ENCODE measurements around the gene HOXA10. TPM values are rescaled to one million over a fixed set of nuclear protein-coding genes. Genes with fewer than 3 reads are reported as not detected.

HOXA10 gene
- total RNA-seq, 1 donor from 2014 or later: 0.12 TPM

- no peaks in the 10 kb centered on the region for H3K9me3 Mint-ChIP-seq (ENCODE audit: low read depth)
- DNase-seq (ENCODE audit: low spot score): no peak
- H3K4me1 Mint-ChIP-seq (ENCODE audit: low read depth): peaks cover 14% of the 10 kb centered on the region
- H3K27me3 Mint-ChIP-seq (ENCODE audit: low read depth): peaks cover 79% of the 10 kb centered on the region
- TF ChIP-seq, protein P1, sequence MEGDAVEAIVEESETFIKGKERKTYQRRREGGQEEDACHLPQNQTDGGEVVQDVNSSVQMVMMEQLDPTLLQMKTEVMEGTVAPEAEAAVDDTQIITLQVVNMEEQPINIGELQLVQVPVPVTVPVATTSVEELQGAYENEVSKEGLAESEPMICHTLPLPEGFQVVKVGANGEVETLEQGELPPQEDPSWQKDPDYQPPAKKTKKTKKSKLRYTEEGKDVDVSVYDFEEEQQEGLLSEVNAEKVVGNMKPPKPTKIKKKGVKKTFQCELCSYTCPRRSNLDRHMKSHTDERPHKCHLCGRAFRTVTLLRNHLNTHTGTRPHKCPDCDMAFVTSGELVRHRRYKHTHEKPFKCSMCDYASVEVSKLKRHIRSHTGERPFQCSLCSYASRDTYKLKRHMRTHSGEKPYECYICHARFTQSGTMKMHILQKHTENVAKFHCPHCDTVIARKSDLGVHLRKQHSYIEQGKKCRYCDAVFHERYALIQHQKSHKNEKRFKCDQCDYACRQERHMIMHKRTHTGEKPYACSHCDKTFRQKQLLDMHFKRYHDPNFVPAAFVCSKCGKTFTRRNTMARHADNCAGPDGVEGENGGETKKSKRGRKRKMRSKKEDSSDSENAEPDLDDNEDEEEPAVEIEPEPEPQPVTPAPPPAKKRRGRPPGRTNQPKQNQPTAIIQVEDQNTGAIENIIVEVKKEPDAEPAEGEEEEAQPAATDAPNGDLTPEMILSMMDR (IDR thresholded peaks at IDR 0.05): no peak
- H3K4me3 Mint-ChIP-seq (ENCODE audit: unreplicated experiment): peak overlapping the region; percentile 49
- no peak overlapping the region for H3K27ac Mint-ChIP-seq (ENCODE audit: unreplicated experiment)
- peaks cover 2% of the 10 kb centered on the region for H3K36me3 Mint-ChIP-seq (ENCODE audit: low read depth)
Observed at GRCh38 chr7:27198871-27199801, 25.0 kb upstream of the HOXA10 start.

DNA sequence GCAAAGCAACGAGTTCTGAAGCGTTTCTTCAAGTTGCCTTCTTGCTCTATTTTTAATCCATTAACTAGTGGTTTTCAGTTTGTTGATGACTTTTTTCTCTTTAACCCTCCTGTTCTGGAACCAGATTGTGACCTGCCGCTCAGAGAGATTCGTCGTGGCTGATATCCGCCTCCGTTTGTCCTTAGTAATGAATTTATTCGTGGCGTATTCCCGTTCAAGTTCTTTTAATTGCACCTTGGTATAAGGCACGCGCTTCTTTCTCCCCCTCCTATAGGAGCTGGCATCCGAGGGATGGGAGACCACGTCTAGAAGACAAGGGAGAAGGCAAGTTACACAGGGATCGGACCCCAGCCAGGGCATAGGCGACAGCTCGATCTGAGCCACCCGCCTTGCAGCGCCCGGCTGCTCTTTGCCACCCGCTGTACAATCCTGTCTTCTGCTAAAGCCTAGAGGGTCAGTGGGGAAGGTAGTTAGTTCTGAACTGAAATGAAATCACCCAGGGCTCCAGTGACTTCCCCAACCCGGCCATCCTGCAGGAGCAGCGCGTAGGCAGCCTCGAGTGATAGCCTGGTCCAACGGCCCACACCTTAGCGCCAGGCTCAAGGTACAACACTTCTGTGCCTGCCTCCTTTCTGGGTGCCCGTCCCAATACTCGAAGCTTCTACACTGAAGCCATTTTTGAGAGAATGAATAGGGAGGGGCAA lies 24.2 kb upstream of the HOXA10 start:
- TF ChIP-seq, protein P1 (IDR thresholded peaks at IDR 0.05): no peak
- Mint-ChIP-seq H3K9me3 (ENCODE audit: low read depth) (no peaks in the 10 kb centered on the region), H3K36me3 (ENCODE audit: low read depth) (peaks cover 2% of the 10 kb centered on the region), H3K4me3 (ENCODE audit: unreplicated experiment) (no peak overlapping the region), H3K4me1 (ENCODE audit: low read depth) (peaks cover 14% of the 10 kb centered on the region), H3K27me3 (ENCODE audit: low read depth) (peaks cover 80% of the 10 kb centered on the region), H3K27ac (ENCODE audit: unreplicated experiment) (no peak overlapping the region)
- no peak for DNase-seq (ENCODE audit: low spot score)

GRCh38 chr7:27197137-27198042 lies 23.3 kb upstream of the HOXA10 start:
- TF ChIP-seq, protein P1 (IDR thresholded peaks at IDR 0.05): no peak

GRCh38 chr7:27196287-27196767 lies 22.2 kb upstream of the HOXA10 start:
- peaks cover 20% of the 10 kb centered on the region for H3K4me1 Mint-ChIP-seq (ENCODE audit: low read depth)
- TF ChIP-seq, protein P1 (IDR thresholded peaks at IDR 0.05): peak; percentile 97
- H3K36me3 Mint-ChIP-seq (ENCODE audit: low read depth): peaks cover 2% of the 10 kb centered on the region
- DNase-seq (ENCODE audit: low spot score): no peak
- H3K27ac Mint-ChIP-seq (ENCODE audit: unreplicated experiment): no peak overlapping the region
- peaks cover 76% of the 10 kb centered on the region for H3K27me3 Mint-ChIP-seq (ENCODE audit: low read depth)
- H3K9me3 Mint-ChIP-seq (ENCODE audit: low read depth): no peaks in the 10 kb centered on the region
- no peak overlapping the region for H3K4me3 Mint-ChIP-seq (ENCODE audit: unreplicated experiment)

More at GRCh38 chr7:27197137-27198042, 23.3 kb upstream of the HOXA10 start:
- Mint-ChIP-seq H3K36me3 (ENCODE audit: low read depth) (peaks cover 2% of the 10 kb centered on the region), H3K9me3 (ENCODE audit: low read depth) (no peaks in the 10 kb centered on the region), H3K27ac (ENCODE audit: unreplicated experiment) (no peak overlapping the region), H3K4me1 (ENCODE audit: low read depth) (peaks cover 17% of the 10 kb centered on the region), H3K27me3 (ENCODE audit: low read depth) (peaks cover 77% of the 10 kb centered on the region), H3K4me3 (ENCODE audit: unreplicated experiment) (no peak overlapping the region)
- no peak for DNase-seq (ENCODE audit: low spot score)

All from chondrocyte (in vitro differentiated cells).